SK-N-SH treated with all-trans-retinoic acid at 6 μM for 48 hours (cell line): ENCODE results near the gene C3orf70.
"Not testable (repeated sequence)": the region's sequence is repeated elsewhere in the genome, so short reads cannot be mapped to it uniquely, and the experiment has no call there.

ENCODE experiments used
- ATAC-seq: fragments of 200-7000 bp; cut with Tn5 transposase; 3 replicates; pipeline ENCODE4 v1.9.1; 2020; ENCODE audit warnings: mild to moderate bottlenecking, moderate library complexity
- ARNTL ChIP-seq: fragments of 450-650 bp; formaldehyde crosslinking; IDR thresholded peaks from 2 replicates; pipeline ENCODE4 v1.5.0; 2020; ENCODE audit warnings: low read depth, mild to moderate bottlenecking, moderate library complexity, borderline replicate concordance
- BACH2 ChIP-seq: fragments of 250-450 bp; sonication (Bioruptor Pico); IDR thresholded peaks from 2 replicates; pipeline ENCODE4 v1.9.0; 2021; ENCODE audit warnings: mild to moderate bottlenecking, borderline replicate concordance
- CSDC2 ChIP-seq: fragments of 250-450 bp; sonication (Bioruptor Pico); IDR thresholded peaks from 2 replicates; pipeline ENCODE4 v1.5.0; 2020; ENCODE audit warnings: mild to moderate bottlenecking, moderate library complexity
- ESRRG ChIP-seq: fragments of 250-450 bp; sonication (Bioruptor Pico); IDR thresholded peaks from 2 replicates; pipeline ENCODE4 v1.6.1; 2021; ENCODE audit warnings: mild to moderate bottlenecking
- GLIS3 ChIP-seq: fragments of 250-450 bp; sonication (Bioruptor Pico); IDR thresholded peaks from 2 replicates; pipeline ENCODE4 v1.5.0; 2020; ENCODE audit warnings: mild to moderate bottlenecking, moderate library complexity
- ISL1 ChIP-seq: fragments of 250-450 bp; sonication (Bioruptor Pico); IDR thresholded peaks from 2 replicates; pipeline ENCODE4 v2.1.2; 2022; ENCODE audit warnings: mild to moderate bottlenecking, moderate library complexity
- OSR1 ChIP-seq: fragments of 250-450 bp; sonication (Bioruptor Pico); IDR thresholded peaks from 2 replicates; pipeline ENCODE4 v1.8.0; 2022; ENCODE audit warnings: moderate library complexity, mild to moderate bottlenecking, inconsistent platforms
- PPARA ChIP-seq: fragments of 250-450 bp; sonication (Bioruptor Pico); IDR thresholded peaks from 2 replicates; pipeline ENCODE4 v1.5.0; 2020; ENCODE audit warnings: mild to moderate bottlenecking, borderline replicate concordance
- RARB ChIP-seq: fragments of 250-450 bp; sonication (Bioruptor Pico); IDR thresholded peaks from 2 replicates; pipeline ENCODE4 v1.8.0; 2021; ENCODE audit warnings: mild to moderate bottlenecking, moderate library complexity
- SNAI2 ChIP-seq: fragments of 250-450 bp; sonication (Bioruptor Pico); IDR thresholded peaks from 2 replicates; pipeline ENCODE4 v1.5.0; 2020; ENCODE audit warnings: mild to moderate bottlenecking, moderate library complexity
- TCF4 ChIP-seq: fragments of 250-450 bp; sonication (Bioruptor Pico); IDR thresholded peaks from 2 replicates; pipeline ENCODE4 v1.8.0; 2021; ENCODE audit warnings: mild to moderate bottlenecking, moderate library complexity, borderline replicate concordance
- TOX ChIP-seq: fragments of 250-450 bp; sonication (Bioruptor Pico); IDR thresholded peaks from 2 replicates; pipeline ENCODE4 v1.8.0; 2021; ENCODE audit warnings: mild to moderate bottlenecking, moderate library complexity, borderline replicate concordance
- ZC3H10 ChIP-seq: fragments of 250-450 bp; sonication (Bioruptor Pico); IDR thresholded peaks from 2 replicates; pipeline ENCODE4 v1.5.1; 2021; ENCODE audit warnings: mild to moderate bottlenecking, moderate library complexity
- ZFP3 ChIP-seq: fragments of 250-450 bp; sonication (Bioruptor Pico); IDR thresholded peaks from 2 replicates; pipeline ENCODE4 v1.5.0; 2020; ENCODE audit warnings: mild to moderate bottlenecking, moderate library complexity
- ZFP30 ChIP-seq: fragments of 450-650 bp; formaldehyde crosslinking; IDR thresholded peaks from 2 replicates; pipeline ENCODE4 v1.5.0; 2022; ENCODE audit warnings: mild to moderate bottlenecking, moderate library complexity
- ZNF565 ChIP-seq: fragments of 450-650 bp; formaldehyde crosslinking; conservative IDR thresholded peaks from 2 replicates; pipeline ENCODE4 v1.5.0; 2020; ENCODE audit warnings: low read depth, mild to moderate bottlenecking, moderate library complexity
- ZNF70 ChIP-seq: fragments of 450-650 bp; formaldehyde crosslinking; IDR thresholded peaks from 2 replicates; pipeline ENCODE4 v1.5.0; 2020; ENCODE audit warnings: mild to moderate bottlenecking, moderate library complexity
- ZNF8 ChIP-seq: fragments of 450-650 bp; formaldehyde crosslinking; IDR thresholded peaks from 2 replicates; pipeline ENCODE4 v1.5.0; 2020; ENCODE audit warnings: mild to moderate bottlenecking, moderate library complexity
- TF ChIP-seq, protein P1 (sequence below): fragments of 250-450 bp; sonication (Bioruptor Pico); IDR thresholded peaks from 2 replicates; pipeline ENCODE4 v1.8.0; 2021; ENCODE audit warnings: low read depth, mild to moderate bottlenecking, moderate library complexity, borderline replicate concordance
- TF ChIP-seq, protein P2 (sequence below): fragments of 250-450 bp; sonication (Bioruptor Pico); IDR thresholded peaks from 2 replicates; pipeline ENCODE4 v1.5.0; 2020; ENCODE audit warnings: mild to moderate bottlenecking, moderate library complexity
- TF ChIP-seq, protein P3 (sequence below): fragments of 250-450 bp; sonication (Bioruptor Pico); IDR thresholded peaks from 2 replicates; pipeline ENCODE4 v1.5.1; 2020; ENCODE audit warnings: low read depth, mild to moderate bottlenecking, moderate library complexity

C3orf70 gene

DNA sequence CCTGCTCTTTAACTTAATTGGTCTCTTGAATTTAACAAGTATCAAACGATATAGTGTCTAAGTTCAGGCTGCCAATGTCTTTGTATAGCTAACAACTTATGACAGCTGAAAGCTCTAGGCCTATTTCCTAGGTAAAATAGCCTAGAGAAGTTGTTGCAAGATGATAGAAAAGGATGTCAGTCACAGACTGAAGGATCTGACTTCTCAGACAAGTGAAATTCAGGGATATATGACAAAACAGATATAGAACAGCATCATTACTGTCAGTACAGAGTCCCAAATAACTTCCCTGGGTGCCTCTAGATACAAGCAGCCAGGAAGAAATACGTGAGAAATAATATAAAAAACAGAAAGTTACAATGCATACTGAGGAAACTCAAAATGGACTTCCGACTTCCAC is 26.7 kb downstream of the C3orf70 start:
- no peak for ATAC-seq
- TF ChIP-seq ARNTL: no peak

DNA sequence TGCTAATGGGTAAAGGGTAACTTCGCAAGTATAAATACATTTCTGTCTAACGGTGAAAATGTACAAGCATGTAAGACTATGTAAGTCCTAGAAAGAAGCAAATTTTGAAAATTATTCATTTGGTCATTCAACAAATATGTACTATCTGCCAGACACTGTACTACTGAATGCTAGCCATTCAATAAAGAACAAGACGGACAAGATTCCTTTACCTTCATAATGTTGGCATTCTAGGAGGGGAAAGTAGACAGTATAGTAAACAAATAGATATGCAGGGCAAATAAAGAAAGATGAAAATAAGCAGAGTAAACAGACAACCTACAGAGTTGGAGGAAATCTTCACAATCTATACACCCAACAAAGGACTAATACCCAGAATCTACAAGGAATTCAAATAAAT is 32.7 kb downstream of the C3orf70 start:
- TF ChIP-seq ZFP3: no peak
- no peak for TF ChIP-seq CSDC2 (CRISPR knock-in tag)
- TF ChIP-seq TOX (CRISPR knock-in tag): no peak
- TF ChIP-seq OSR1 (CRISPR knock-in tag): no peak
- no peak for TF ChIP-seq TCF4 (CRISPR knock-in tag)
- TF ChIP-seq ZNF70 (CRISPR knock-in tag): no peak
- TF ChIP-seq SNAI2 (CRISPR knock-in tag): no peak
- TF ChIP-seq ZC3H10 (CRISPR knock-in tag): no peak
- TF ChIP-seq, protein P1, sequence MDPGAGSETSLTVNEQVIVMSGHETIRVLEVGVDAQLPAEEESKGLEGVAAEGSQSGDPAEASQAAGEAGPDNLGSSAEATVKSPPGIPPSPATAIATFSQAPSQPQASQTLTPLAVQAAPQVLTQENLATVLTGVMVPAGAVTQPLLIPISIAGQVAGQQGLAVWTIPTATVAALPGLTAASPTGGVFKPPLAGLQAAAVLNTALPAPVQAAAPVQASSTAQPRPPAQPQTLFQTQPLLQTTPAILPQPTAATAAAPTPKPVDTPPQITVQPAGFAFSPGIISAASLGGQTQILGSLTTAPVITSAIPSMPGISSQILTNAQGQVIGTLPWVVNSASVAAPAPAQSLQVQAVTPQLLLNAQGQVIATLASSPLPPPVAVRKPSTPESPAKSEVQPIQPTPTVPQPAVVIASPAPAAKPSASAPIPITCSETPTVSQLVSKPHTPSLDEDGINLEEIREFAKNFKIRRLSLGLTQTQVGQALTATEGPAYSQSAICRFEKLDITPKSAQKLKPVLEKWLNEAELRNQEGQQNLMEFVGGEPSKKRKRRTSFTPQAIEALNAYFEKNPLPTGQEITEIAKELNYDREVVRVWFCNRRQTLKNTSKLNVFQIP (CRISPR knock-in tag): no peak
- TF ChIP-seq ISL1 (CRISPR knock-in tag): no peak
- no peak for TF ChIP-seq RARB (CRISPR knock-in tag)
- TF ChIP-seq ZNF565 (CRISPR knock-in tag): no peak
- TF ChIP-seq ESRRG (CRISPR knock-in tag): no peak
- no peak for TF ChIP-seq ZFP30
- no peak for ATAC-seq

DNA sequence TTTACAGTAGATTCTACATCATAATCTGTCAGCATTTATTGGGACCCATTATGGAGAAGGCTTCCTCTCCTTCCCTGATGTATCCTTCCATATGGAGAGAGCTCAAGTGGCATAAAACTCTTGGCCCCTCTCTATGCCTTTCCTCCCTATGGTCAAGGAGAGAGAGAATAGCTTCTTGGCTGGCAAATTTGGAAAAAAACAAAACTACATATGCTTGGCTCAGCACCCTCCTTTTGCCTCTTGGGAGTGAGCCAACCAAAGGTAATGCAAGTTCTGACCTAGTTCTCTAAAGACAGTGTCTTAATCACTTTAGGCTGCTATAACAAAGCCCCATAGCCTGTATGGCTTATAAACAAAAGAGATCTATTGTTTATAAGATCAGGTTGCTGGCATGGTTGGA is 37.5 kb downstream of the C3orf70 start:
- no peak for ATAC-seq
- no peak for TF ChIP-seq ZNF8 (CRISPR knock-in tag)
- no peak for TF ChIP-seq ISL1 (CRISPR knock-in tag)
- no peak for TF ChIP-seq ESRRG (CRISPR knock-in tag)
- TF ChIP-seq SNAI2 (CRISPR knock-in tag): no peak
- no peak for TF ChIP-seq ZNF565 (CRISPR knock-in tag)
- TF ChIP-seq, protein P1 (CRISPR knock-in tag): no peak
- TF ChIP-seq ARNTL: no peak
- no peak for TF ChIP-seq BACH2 (CRISPR knock-in tag)
- no peak for TF ChIP-seq GLIS3 (CRISPR knock-in tag)
- no peak for TF ChIP-seq ZFP30
- TF ChIP-seq ZC3H10 (CRISPR knock-in tag): no peak
- TF ChIP-seq, protein P2, sequence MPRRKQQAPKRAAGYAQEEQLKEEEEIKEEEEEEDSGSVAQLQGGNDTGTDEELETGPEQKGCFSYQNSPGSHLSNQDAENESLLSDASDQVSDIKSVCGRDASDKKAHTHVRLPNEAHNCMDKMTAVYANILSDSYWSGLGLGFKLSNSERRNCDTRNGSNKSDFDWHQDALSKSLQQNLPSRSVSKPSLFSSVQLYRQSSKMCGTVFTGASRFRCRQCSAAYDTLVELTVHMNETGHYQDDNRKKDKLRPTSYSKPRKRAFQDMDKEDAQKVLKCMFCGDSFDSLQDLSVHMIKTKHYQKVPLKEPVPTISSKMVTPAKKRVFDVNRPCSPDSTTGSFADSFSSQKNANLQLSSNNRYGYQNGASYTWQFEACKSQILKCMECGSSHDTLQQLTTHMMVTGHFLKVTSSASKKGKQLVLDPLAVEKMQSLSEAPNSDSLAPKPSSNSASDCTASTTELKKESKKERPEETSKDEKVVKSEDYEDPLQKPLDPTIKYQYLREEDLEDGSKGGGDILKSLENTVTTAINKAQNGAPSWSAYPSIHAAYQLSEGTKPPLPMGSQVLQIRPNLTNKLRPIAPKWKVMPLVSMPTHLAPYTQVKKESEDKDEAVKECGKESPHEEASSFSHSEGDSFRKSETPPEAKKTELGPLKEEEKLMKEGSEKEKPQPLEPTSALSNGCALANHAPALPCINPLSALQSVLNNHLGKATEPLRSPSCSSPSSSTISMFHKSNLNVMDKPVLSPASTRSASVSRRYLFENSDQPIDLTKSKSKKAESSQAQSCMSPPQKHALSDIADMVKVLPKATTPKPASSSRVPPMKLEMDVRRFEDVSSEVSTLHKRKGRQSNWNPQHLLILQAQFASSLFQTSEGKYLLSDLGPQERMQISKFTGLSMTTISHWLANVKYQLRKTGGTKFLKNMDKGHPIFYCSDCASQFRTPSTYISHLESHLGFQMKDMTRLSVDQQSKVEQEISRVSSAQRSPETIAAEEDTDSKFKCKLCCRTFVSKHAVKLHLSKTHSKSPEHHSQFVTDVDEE (CRISPR knock-in tag): no peak

DNA sequence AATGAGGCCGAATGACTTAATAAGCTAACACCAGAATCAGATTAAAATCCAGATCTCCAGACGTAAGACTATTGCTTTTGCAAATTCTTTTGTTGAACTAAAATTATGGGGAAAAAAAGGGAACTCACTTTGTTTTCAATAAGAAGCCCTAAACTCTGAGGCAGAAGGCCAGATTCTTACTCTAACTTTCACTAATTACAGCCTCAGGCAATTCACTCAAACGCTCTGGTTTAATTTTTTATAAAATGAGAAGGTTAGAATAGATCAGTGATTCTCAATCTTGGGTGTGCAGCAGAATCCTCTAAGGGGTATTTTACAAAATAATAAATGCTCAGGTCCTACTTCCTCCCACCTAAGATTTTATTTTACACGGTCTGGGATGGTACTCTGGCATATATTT is 38.1 kb downstream of the C3orf70 start:
- TF ChIP-seq GLIS3 (CRISPR knock-in tag) (no peak), BACH2 (CRISPR knock-in tag) (no peak), PPARA (no peak), ZC3H10 (CRISPR knock-in tag) (no peak), ESRRG (CRISPR knock-in tag) (no peak)
- TF ChIP-seq, protein P3, sequence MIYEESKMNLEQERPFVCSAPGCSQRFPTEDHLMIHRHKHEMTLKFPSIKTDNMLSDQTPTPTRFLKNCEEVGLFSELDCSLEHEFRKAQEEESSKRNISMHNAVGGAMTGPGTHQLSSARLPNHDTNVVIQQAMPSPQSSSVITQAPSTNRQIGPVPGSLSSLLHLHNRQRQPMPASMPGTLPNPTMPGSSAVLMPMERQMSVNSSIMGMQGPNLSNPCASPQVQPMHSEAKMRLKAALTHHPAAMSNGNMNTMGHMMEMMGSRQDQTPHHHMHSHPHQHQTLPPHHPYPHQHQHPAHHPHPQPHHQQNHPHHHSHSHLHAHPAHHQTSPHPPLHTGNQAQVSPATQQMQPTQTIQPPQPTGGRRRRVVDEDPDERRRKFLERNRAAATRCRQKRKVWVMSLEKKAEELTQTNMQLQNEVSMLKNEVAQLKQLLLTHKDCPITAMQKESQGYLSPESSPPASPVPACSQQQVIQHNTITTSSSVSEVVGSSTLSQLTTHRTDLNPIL (CRISPR knock-in tag): no peak
- ATAC-seq: no peak

DNA sequence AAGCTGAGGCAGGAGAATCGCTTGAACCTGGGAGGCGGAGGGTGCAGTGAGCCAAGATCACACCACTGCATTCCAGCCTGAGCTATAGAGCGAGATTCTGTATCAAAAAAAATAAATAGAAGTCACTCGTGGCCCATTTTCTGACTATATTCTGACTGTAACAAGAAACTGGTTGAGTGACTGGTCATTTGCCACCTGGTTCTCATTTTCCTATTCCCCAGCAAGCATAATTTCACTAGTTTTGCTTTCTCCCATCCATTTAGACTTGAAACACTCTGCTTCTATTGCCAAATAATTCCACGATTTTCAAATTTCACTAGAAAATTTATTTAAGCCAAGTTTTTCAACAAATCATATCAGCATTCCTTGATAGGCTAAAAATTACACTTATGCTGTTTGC is 40.7 kb downstream of the C3orf70 start:
- TF ChIP-seq, protein P1 (CRISPR knock-in tag): no peak
- TF ChIP-seq, all 23 proteins: peak for 0
- ATAC-seq: no peak

DNA sequence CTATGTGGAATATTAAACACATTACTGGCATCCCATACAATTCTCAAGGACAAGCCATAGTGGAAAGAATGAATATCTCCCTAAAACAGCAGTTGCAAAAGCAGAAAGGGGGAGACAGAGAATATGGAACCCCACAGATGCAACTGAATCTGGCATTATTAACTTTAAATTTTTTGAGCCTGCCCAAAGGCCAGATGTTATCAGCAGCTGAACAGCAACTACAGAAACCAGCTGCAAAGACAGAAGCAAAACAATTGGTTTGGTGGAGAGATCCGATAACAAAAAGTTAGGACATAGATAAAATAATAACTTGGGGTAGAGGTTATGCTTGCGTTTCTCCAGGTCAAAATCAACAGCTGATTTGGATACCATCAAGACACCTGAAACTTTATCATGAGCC is 43.8 kb downstream of the C3orf70 start:
- not testable (repeated sequence) for ATAC-seq

DNA sequence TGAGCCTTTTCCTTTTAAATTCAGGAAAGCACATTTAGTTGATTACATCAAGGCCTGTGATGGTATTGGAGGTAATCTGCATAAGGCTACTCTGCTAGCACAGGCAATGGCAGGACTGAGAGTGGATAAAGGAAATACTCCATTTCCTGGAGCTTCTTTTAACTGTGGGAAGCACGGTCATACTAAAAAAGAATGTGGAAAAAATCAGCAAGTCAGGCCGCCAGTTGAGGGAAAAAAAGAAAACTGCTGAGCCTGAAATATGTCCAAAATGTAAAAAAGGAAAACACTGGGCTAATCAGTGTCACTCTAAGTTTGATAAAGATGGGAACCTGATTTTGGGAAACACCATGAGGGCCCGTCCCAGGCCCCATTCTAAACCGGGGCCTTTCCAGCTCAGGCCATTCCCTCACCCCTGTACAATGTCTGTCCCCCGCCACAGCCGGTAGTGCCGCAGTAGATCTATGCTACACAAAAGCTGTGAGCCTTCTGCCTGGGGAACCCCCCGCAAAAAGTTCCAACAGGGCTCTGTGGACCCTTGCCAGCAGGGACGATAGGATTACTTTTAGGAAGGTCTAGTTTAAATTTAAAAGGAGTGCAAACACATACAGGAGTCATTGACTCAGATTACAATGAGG is 46.5 kb downstream of the C3orf70 start:
- ATAC-seq: not testable (repeated sequence)
